Ishikawa (cell line): ENCODE results near the gene ZAR1L.

Source experiments
- CEBPB ChIP-seq: IDR thresholded peaks from 2 replicates; pipeline ENCODE4 v1.6.1; 2012
- EGR1 ChIP-seq: IDR thresholded peaks from 2 replicates; pipeline ENCODE4 v1.6.1; 2012
- EP300 ChIP-seq: IDR thresholded peaks from 2 replicates; pipeline ENCODE4 v1.6.1; 2012; ENCODE audit warnings: borderline replicate concordance
- FOXM1 ChIP-seq: IDR thresholded peaks from 2 replicates; pipeline ENCODE4 v1.6.1; 2012; ENCODE audit warnings: low read depth, borderline replicate concordance
- MAX ChIP-seq: IDR thresholded peaks from 2 replicates; pipeline ENCODE4 v1.6.1; 2012
- RAD21 ChIP-seq: IDR thresholded peaks from 2 replicates; pipeline ENCODE4 v1.6.1; 2012; ENCODE audit warnings: low read depth
- REST ChIP-seq: IDR thresholded peaks from 2 replicates; pipeline ENCODE4 v1.6.1; 2012; ENCODE audit warnings: low read depth, mild to moderate bottlenecking
- TAF1 ChIP-seq: IDR thresholded peaks from 2 replicates; pipeline ENCODE4 v1.6.1; 2012; ENCODE audit warnings: low read depth, mild to moderate bottlenecking
- YY1 ChIP-seq: IDR thresholded peaks from 2 replicates; pipeline ENCODE4 v1.6.1; 2012; ENCODE audit warnings: low read depth
- ZBTB7A ChIP-seq: IDR thresholded peaks from 2 replicates; pipeline ENCODE4 v1.6.1; 2012; ENCODE audit warnings: low read depth

DNA sequence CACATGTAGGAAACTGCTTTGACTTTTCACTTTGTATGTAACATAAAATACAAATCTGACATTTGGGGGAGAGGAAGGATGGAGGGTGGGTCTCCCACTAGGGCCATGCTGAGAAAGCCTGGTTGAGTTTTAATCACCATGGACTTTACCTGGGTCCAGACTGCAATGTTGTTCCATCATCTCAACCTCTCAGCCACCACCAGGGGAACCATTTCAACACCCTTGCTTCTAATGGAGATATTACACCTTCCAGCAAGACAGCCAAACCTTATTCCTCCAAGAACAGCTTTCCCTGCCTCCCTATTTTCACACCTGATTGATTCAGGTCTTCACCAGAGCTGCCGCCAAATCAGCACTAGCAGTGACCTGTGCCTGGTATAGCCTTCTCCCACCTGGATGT lies 56.0 kb downstream of the ZAR1L start:
- TF ChIP-seq FOXM1 = no peak
- TF ChIP-seq RAD21 = no peak
- no peak for TF ChIP-seq EP300
- no peak for TF ChIP-seq REST
- no peak for TF ChIP-seq CEBPB
- no peak for TF ChIP-seq MAX
- no peak for TF ChIP-seq YY1
- TF ChIP-seq EGR1 = no peak
- no peak for TF ChIP-seq TAF1
- TF ChIP-seq ZBTB7A = no peak
